ENCODE measurements around the gene INF2. TPM values are rescaled to one million over a fixed set of nuclear protein-coding genes. Genes with fewer than 3 reads are reported as not detected.

INF2 gene
- total RNA-seq, 2 experiments from 2014 or later, result 61.5 to 65.0 TPM

- no peaks in the 10 kb centered on the region for H3K27me3 Mint-ChIP-seq
- CTCF ChIA-PET, result interaction anchor here (1.0 to 4.0 kb wide), 2 partner anchors 12 to 72 kb away, joined by 3 to 16 read pairs; no protein-coding TSS in a partner anchor
- DNase-seq (no peak), ATAC-seq (no peak)
- no peaks in the 10 kb centered on the region for H3K9me3 Mint-ChIP-seq
- H3K27ac Mint-ChIP-seq, result peak overlapping the region; percentile 86
- POLR2A ChIA-PET, result interaction anchor here (0.6 to 4.9 kb wide), 3 partner anchors 8 to 1702 kb away, joined by 3 to 26 read pairs (median 3); no protein-coding TSS in a partner anchor
- no peak overlapping the region for H3K4me3 Mint-ChIP-seq
- intact Hi-C loops (cut with micrococcal nuclease), result no loop called here
- H3K36me3 Mint-ChIP-seq (ENCODE audit: low read depth), result peaks cover 2% of the 10 kb centered on the region
- TF ChIP-seq CTCF (IDR thresholded peaks at IDR 0.05), result no peak
- H3K4me1 Mint-ChIP-seq (ENCODE audit: low read depth), result peaks cover 30% of the 10 kb centered on the region
These were observed 7.4 kb downstream of the INF2 start for GRCh38 chr14:104696671-104697316.

GRCh38 chr14:104697317-104697703 is 7.9 kb downstream of the INF2 start:
- peaks cover 27% of the 10 kb centered on the region for H3K4me1 Mint-ChIP-seq (ENCODE audit: low read depth)
- DNase-seq (no peak), ATAC-seq (no peak)
- H3K9me3 Mint-ChIP-seq, result no peaks in the 10 kb centered on the region
- no peak for TF ChIP-seq CTCF (IDR thresholded peaks at IDR 0.05)
- no peak overlapping the region for H3K4me3 Mint-ChIP-seq
- H3K27me3 Mint-ChIP-seq, result no peaks in the 10 kb centered on the region
- ChIA-PET POLR2A (interaction anchor here (0.6 to 4.9 kb wide), 2 partner anchors 19 to 1703 kb away, joined by 3 to 26 read pairs; no protein-coding TSS in a partner anchor), CTCF (interaction anchor here (1.0 to 4.0 kb wide), 4 partner anchors 10 to 71 kb away, joined by 3 to 16 read pairs (median 4); no protein-coding TSS in a partner anchor)
- peaks cover 2% of the 10 kb centered on the region for H3K36me3 Mint-ChIP-seq (ENCODE audit: low read depth)
- intact Hi-C loops (cut with micrococcal nuclease), result no loop called here
- H3K27ac Mint-ChIP-seq, result no peak overlapping the region

GRCh38 chr14:104697892-104698583 is 8.6 kb downstream of the INF2 start:
- POLR2A ChIA-PET, result interaction anchor here (0.6 to 4.9 kb wide), 2 partner anchors 8 to 20 kb away, joined by 3 to 26 read pairs; no protein-coding TSS in a partner anchor

GRCh38 chr14:104698688-104699425 is 9.4 kb downstream of the INF2 start:
- no peak for ATAC-seq

More at GRCh38 chr14:104697892-104698583, 8.6 kb downstream of the INF2 start:
- H3K9me3 Mint-ChIP-seq, result no peaks in the 10 kb centered on the region
- CTCF ChIA-PET, result interaction anchor here (1.2 to 4.0 kb wide), 3 partner anchors 11 to 33 kb away, joined by 4 to 16 read pairs (median 5); no protein-coding TSS in a partner anchor
- H3K4me1 Mint-ChIP-seq (ENCODE audit: low read depth), result peaks cover 27% of the 10 kb centered on the region
- intact Hi-C loops (cut with micrococcal nuclease), result no loop called here
- H3K4me3 Mint-ChIP-seq, result no peak overlapping the region
- H3K27me3 Mint-ChIP-seq, result no peaks in the 10 kb centered on the region
- DNase-seq (no peak), ATAC-seq (no peak)
- TF ChIP-seq CTCF (IDR thresholded peaks at IDR 0.05), result no peak
- peaks cover 2% of the 10 kb centered on the region for H3K36me3 Mint-ChIP-seq (ENCODE audit: low read depth)
- no peak overlapping the region for H3K27ac Mint-ChIP-seq

More at GRCh38 chr14:104698688-104699425, 9.4 kb downstream of the INF2 start:
- ChIA-PET CTCF (interaction anchor here (1.2 to 4.0 kb wide), 3 partner anchors 10 to 34 kb away, joined by 4 to 16 read pairs (median 5); no protein-coding TSS in a partner anchor), POLR2A (interaction anchor here (4.9 kb wide), 1 partner anchor 21 kb away, joined by 26 read pairs; no protein-coding TSS in a partner anchor)
- Mint-ChIP-seq H3K4me1 (ENCODE audit: low read depth) (peaks cover 24% of the 10 kb centered on the region), H3K4me3 (no peak overlapping the region), H3K36me3 (ENCODE audit: low read depth) (peaks cover 7% of the 10 kb centered on the region), H3K9me3 (no peaks in the 10 kb centered on the region), H3K27ac (no peak overlapping the region), H3K27me3 (no peaks in the 10 kb centered on the region)
- intact Hi-C loops (cut with micrococcal nuclease), result no loop called here
- no peak for TF ChIP-seq CTCF (IDR thresholded peaks at IDR 0.05)
- DNase-seq, result no peak
